ENCODE measurements around the gene ANO2. TPM values are rescaled to one million over a fixed set of nuclear protein-coding genes. Genes with fewer than 3 reads are reported as not detected.

Gene ANO2
- total RNA-seq, 6 experiments from 2014 or later: 0.15 to 0.51 (median 0.25) TPM; not detected in 3

- DNase-seq: no peak
- 0 out of 2 replicates have a peak, but pooled peaks cover 7% of the 10 kb centered on the region for H3K36me3 Mint-ChIP-seq (ENCODE audit: low read depth)
- no peak overlapping the region for H3K27ac Mint-ChIP-seq
- TF ChIP-seq, protein P1, sequence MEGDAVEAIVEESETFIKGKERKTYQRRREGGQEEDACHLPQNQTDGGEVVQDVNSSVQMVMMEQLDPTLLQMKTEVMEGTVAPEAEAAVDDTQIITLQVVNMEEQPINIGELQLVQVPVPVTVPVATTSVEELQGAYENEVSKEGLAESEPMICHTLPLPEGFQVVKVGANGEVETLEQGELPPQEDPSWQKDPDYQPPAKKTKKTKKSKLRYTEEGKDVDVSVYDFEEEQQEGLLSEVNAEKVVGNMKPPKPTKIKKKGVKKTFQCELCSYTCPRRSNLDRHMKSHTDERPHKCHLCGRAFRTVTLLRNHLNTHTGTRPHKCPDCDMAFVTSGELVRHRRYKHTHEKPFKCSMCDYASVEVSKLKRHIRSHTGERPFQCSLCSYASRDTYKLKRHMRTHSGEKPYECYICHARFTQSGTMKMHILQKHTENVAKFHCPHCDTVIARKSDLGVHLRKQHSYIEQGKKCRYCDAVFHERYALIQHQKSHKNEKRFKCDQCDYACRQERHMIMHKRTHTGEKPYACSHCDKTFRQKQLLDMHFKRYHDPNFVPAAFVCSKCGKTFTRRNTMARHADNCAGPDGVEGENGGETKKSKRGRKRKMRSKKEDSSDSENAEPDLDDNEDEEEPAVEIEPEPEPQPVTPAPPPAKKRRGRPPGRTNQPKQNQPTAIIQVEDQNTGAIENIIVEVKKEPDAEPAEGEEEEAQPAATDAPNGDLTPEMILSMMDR (IDR thresholded peaks at IDR 0.05): no peak
- peaks cover 9% of the 10 kb centered on the region; the same call in 1 of the 2 replicates for H3K4me1 Mint-ChIP-seq (ENCODE audit: low read depth)
- H3K27me3 Mint-ChIP-seq (ENCODE audit: insufficient read depth): peaks cover 16% of the 10 kb centered on the region
- no peaks in the 10 kb centered on the region for H3K9me3 Mint-ChIP-seq
- H3K4me3 Mint-ChIP-seq: no peak overlapping the region
These were observed 231.4 kb downstream of the ANO2 start for GRCh38 chr12:5713599-5714081.

DNA sequence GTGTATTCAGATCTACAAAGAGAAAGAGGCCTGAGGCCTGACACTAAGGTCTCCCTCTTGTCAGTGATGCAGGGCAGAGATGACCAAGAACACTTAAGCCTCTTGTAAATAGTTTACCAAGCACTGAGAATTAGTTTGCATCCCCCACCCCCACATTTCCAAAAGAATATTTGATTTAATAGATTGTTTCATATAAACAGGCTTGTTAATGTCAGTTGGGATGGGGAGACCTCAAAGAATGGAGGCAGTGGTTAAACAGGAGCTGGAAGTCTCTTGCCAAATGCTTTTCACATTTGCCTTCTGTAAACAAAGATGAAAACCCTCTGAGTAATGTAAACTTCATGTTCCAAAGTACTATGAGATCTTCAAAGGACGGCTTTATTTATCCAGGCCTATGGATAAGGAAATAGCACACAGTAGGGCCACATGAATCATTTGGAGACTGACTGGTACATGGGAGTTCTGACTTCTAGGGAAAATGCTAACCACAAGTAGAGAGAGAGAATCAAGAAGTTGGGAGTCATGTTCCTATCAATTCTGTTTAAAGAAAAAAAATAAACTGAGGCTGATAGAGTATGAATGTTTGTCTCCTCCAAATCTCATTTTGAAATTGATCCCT lies 234.7 kb downstream of the ANO2 start:
- no peak for DNase-seq
- H3K4me3 Mint-ChIP-seq: no peak overlapping the region; the same call in 1 of the 2 replicates
- peaks cover 27% of the 10 kb centered on the region for H3K27me3 Mint-ChIP-seq (ENCODE audit: insufficient read depth)
- H3K9me3 Mint-ChIP-seq: no peaks in the 10 kb centered on the region
- H3K4me1 Mint-ChIP-seq (ENCODE audit: low read depth): peaks cover 9% of the 10 kb centered on the region; the same call in 1 of the 2 replicates
- H3K36me3 Mint-ChIP-seq (ENCODE audit: low read depth): 0 out of 2 replicates have a peak, but pooled peaks cover 7% of the 10 kb centered on the region
- TF ChIP-seq, protein P1 (IDR thresholded peaks at IDR 0.05): no peak
- H3K27ac Mint-ChIP-seq: no peak overlapping the region

DNA sequence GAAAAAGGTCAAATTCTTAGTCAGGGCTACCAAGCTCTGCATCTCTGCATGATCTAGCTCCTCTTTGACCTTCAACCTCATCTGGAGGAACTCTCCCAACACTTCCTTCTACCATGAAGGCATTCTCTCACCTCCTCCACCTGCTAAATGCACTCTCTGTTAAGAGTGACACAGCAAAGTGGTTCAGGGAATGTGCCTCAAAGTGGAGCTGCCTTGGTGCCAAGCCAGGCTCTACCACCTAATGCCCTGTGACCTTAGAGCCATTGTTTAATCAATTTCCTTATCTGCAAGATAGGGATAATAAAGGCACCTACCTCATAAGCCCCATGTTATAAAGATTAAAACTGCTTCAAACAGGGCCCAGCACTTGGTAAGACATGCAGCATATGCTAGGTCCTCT lies 236.7 kb downstream of the ANO2 start:
- Mint-ChIP-seq H3K4me3 (no peak overlapping the region), H3K27me3 (ENCODE audit: insufficient read depth) (peaks cover 25% of the 10 kb centered on the region), H3K27ac (no peak overlapping the region), H3K9me3 (no peaks in the 10 kb centered on the region), H3K4me1 (ENCODE audit: low read depth) (peaks cover 9% of the 10 kb centered on the region; the same call in 1 of the 2 replicates), H3K36me3 (ENCODE audit: low read depth) (0 out of 2 replicates have a peak, but pooled peaks cover 7% of the 10 kb centered on the region)
- TF ChIP-seq, protein P1 (IDR thresholded peaks at IDR 0.05): no peak
- no peak for DNase-seq

DNA sequence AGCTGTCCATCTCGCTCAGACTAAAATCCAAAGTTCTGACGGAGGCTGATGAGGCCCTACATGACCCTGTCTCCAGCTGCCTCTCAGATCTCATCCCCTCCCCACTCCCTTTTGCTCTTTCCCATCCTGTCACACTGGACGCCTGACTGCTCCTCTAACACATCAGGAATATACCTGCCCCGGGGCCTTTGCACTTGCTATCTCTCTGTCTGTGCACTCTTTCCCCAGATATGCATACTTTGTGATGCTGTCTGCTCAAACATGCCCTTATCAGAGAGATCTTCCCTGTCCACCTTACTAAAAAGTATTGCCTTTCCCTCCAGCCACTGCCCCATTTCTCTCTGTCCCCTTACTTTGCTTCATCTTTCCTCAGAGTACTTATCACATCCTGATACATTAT lies 238.8 kb downstream of the ANO2 start:
- H3K36me3 Mint-ChIP-seq (ENCODE audit: low read depth): no peaks in the 10 kb centered on the region
- H3K27me3 Mint-ChIP-seq (ENCODE audit: insufficient read depth): peaks cover 18% of the 10 kb centered on the region
- DNase-seq: no peak
- no peak overlapping the region for H3K27ac Mint-ChIP-seq
- peaks cover 3% of the 10 kb centered on the region; the same call in 1 of the 2 replicates for H3K9me3 Mint-ChIP-seq
- H3K4me3 Mint-ChIP-seq: no peak overlapping the region
- TF ChIP-seq, protein P1 (IDR thresholded peaks at IDR 0.05): no peak
- peaks cover 9% of the 10 kb centered on the region; the same call in 1 of the 2 replicates for H3K4me1 Mint-ChIP-seq (ENCODE audit: low read depth)

- Mint-ChIP-seq H3K27ac (no peak overlapping the region), H3K9me3 (peaks cover 3% of the 10 kb centered on the region; the same call in 1 of the 2 replicates), H3K27me3 (ENCODE audit: insufficient read depth) (peaks cover 18% of the 10 kb centered on the region), H3K36me3 (ENCODE audit: low read depth) (no peaks in the 10 kb centered on the region), H3K4me1 (ENCODE audit: low read depth) (peaks cover 9% of the 10 kb centered on the region; the same call in 1 of the 2 replicates), H3K4me3 (no peak overlapping the region)
- TF ChIP-seq, protein P1 (IDR thresholded peaks at IDR 0.05): no peak
- DNase-seq: no peak
These were observed 239.3 kb downstream of the ANO2 start for GRCh38 chr12:5705791-5706190.

All from HFFc6 (cell line).